ENCODE measurements around the gene PLAC8.
"Not testable (repeated sequence)": the region's sequence is repeated elsewhere in the genome, so short reads cannot be mapped to it uniquely, and the experiment has no call there.

PLAC8 gene

DNA sequence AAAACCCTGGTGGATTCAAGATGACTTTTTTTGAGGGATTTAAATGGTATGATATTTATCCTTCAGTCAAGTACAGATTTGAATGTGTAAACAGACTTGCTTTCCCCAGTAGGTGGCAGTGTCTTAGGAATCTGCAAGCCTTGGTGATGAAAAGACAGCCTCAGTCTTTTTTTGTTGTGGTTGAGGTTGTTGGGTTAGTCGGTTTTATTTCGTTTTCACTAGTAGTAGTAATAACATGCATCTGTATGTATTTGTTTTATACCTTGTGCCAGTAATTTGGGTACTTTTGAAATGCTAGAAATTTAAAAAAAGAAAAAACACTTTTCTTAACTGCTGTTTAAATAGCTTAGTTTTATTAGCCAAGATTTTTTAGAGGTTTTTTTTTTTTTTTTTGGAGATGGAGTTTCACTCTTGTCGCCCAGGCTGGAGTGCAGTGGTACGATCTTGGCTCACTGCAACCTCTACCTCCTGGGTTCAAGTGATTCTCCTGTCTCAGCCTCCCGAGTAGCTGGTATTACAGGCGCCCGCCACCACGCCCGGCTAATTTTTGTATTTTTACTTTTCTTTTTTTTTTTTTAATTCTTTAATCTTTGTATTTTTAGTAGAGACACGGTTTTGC is 40.3 kb downstream of the PLAC8 start:
- peak in 2 of 10 donors; percentile 12 to 21 for DNase-seq
- intact Hi-C loops (cut with DNase I): loop anchor here (5.0 kb wide), 1 partner anchor 188 kb away; no protein-coding TSS in a partner anchor

- intact Hi-C loops (cut with DNase I): loop anchor here (5.0 kb wide), 1 partner anchor 191 kb away; no protein-coding TSS in a partner anchor
- no peak for DNase-seq
These were observed 43.4 kb downstream of the PLAC8 start for GRCh38 chr4:83071116-83071515.

DNA sequence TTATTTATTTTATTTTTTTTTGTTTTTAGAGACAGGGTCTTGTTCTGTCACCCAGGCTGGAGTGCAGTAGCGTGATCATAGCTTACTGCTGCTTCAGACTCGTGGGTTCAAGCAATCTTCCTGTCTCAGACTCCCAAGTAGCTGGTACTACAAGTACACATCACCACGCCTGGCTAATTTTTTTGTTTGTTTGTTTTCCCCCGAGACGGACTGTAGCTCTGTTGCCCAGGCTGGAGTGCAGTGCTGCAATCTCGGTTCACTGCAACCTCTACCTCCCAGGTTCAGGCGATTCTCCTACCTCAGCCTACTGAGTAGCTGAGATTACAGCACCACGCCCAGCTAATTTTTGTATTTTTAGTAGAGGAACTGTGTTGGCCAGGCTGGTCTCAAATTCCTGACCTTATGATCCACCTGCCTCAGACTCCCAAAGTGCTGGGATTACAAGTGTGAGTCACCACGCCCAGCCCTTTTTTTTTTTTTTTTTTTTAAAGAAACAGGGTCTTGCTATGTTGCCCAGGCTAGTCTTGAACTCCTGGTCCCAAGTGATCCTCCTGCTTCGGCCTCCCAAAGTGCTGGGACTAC is 47.4 kb downstream of the PLAC8 start:
- intact Hi-C loops (cut with DNase I): no loop called here
- no peak for DNase-seq

DNA sequence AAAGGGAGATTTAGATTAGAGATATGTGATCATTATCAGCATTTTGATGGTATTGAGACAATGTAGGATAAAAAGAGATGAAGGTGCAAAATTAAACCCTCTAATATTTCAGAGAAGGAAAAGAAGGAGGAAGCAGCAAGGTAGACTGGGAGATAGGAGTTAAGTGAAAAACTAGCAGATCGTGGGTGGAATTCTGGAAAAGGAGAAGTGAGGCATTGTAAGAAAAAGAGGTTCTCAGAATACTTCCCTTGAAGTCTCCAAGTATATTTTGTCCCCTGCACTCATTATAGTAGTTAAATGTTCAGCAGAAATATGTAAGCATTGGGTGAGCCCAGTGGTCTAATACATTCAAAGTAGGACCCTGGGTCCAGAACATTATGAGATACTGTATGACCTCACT is 49.3 kb downstream of the PLAC8 start:
- intact Hi-C loops (cut with DNase I): no loop called here
- DNase-seq: no peak

GRCh38 chr4:83062739-83063138 is 51.8 kb downstream of the PLAC8 start:
- intact Hi-C loops (cut with DNase I): no loop called here
- no peak for DNase-seq

- no peak for DNase-seq
- intact Hi-C loops (cut with DNase I): no loop called here
These were observed 59.6 kb downstream of the PLAC8 start for GRCh38 chr4:83054928-83055327.

GRCh38 chr4:83048781-83049180 is 65.7 kb downstream of the PLAC8 start:
- DNase-seq; intact Hi-C loops (cut with DNase I): not testable (repeated sequence)

DNA sequence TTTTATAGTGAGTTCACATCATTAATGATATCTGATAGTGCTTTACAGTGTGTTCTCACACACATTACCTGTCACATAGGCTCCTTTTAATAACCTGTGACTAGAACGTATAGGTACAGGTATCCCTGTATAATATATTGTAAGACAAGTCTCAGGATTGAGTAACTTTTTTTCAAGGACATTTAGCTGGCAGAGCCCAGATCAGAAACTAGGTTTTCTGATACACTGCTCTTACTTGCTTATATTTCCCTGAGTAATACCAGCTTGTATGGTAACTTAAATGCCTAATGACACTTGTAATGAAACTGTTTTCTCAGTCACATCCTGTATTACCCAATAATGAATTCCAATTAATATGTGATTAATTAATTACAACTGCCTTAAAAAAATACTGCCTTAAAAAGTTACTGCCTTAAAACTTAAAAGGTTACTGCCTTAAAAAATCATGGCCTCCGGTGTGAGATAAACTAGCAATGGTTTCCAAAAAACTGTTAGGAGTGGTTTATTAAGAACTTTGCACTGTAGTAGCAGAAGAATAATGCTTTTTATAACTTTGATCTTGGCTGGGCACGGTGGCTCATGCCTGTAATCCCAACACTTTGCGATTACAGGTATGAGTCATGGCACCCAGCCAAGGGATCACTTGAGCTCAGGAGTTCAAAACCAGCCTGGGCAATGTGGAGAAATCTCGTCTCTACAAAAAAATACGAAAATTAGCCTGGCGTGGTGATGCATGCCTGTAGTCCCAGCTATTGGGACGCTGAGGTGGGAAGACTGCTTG is 67.6 kb downstream of the PLAC8 start:
- intact Hi-C loops (cut with DNase I): no loop called here
- DNase-seq: no peak

- DNase-seq: no peak
- intact Hi-C loops (cut with DNase I): no loop called here
These were observed 70.6 kb downstream of the PLAC8 start for GRCh38 chr4:83043801-83044407.

DNA sequence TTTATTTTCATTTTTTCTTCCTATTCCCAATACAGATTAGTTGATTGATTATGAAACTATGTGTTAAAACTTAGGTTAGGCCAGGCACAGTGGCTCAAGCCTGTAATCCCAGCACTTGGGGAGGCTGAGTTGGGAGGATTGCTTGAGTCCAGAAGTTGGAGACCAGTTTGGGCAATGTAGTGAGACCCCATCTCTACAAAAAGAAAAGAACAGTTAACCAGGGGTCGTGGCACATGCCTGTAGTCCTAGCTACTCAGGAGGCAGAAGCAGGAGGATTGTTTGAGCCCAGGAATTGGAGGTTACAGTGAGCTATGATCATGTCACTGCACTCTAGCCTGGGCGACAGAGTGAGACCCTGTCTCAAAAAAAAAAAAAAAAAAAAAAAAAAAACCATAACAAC is 71.4 kb downstream of the PLAC8 start:
- intact Hi-C loops (cut with DNase I); DNase-seq: not testable (repeated sequence)

GRCh38 chr4:83040269-83040668 is 74.3 kb downstream of the PLAC8 start:
- no peak for DNase-seq
- intact Hi-C loops (cut with DNase I): no loop called here
